HCT116 (cell line): Measurements from ENCODE around the gene RAI14. TPM values are rescaled to one million over a fixed set of nuclear protein-coding genes. Genes with fewer than 3 reads are reported as not detected.

ENCODE experiments used
- ATAC-seq: fragments of 200-7000 bp; cut with Tn5 transposase; 2 replicates; pipeline ENCODE4 v1.9.1; 2020; ENCODE audit warnings: mild to moderate bottlenecking, moderate library complexity
- BruUV-seq: library from RNA; stranded (reverse); fragments of 400-500 nt; replicated peaks from 2 replicates; lab custom pipeline; 2021; lab: Mats Ljungman, UMichigan
- CTCF ChIA-PET: fragments of 300-600 bp; sonication (Branson Sonifier 250); formaldehyde crosslinking; loops from one replicate; lab custom pipeline; 2021; ENCODE audit warnings: antibody characterized with exemption; lab: Charles Lee
- POLR2A ChIA-PET: fragments of 300-600, 350-600 bp; sonication (Branson Sonifier 250); formaldehyde crosslinking; loops from one replicate; lab custom pipeline; 2021; ENCODE audit warnings: antibody characterized with exemption; lab: Charles Lee
- RAD21 ChIA-PET, 2 experiments: fragments of 300-600 bp; sonication (Branson Sonifier 250); formaldehyde crosslinking; loops; one replicate each; lab custom pipeline; 2023; ENCODE audit warnings: low total read pairs in 2 of 2; ENCODE audit not compliant: uncharacterized antibody in 2 of 2, unreplicated experiment in 2 of 2, low non-redundant PET in 1 of 2; lab: Charles Lee
- DNase-seq: peaks from one replicate; pipeline ENCODE4 v3.0.0-alpha.2; 2010; ENCODE audit warnings: low read depth, low spot score
- H2AFZ ChIP-seq: fragments of 200-600 bp; shearing (Covaris generic), sonication (generic); 2 replicates; pipeline ENCODE4 v1.6.1; 2017; ENCODE audit warnings: low read depth, mixed run types, mixed read lengths, antibody characterized with exemption, low read length; ENCODE audit not compliant: poor library complexity, severe bottlenecking
- H3K27ac ChIP-seq: 2 replicates; pipeline ENCODE4 v1.5.1; 2012; ENCODE audit warnings: low read depth, low read length
- H3K27me3 ChIP-seq: fragments of 200-600 bp; sonication (generic); 2 replicates; pipeline ENCODE4 v1.6.1; 2016; ENCODE audit warnings: mixed run types, low read length, mixed read lengths; ENCODE audit not compliant: insufficient read depth
- H3K36me3 ChIP-seq, 2 experiments: fragments of 200-500 bp in 1 of 2; fragments of 200-600 bp in 1 of 2; sonication (Bioruptor generic) in 1 of 2; sonication (generic) in 1 of 2; 2 replicates each; pipeline versions ENCODE4 v1.5.1 to v1.6.1; 2014 to 2016; ENCODE audit warnings: low read length in 2 of 2, inconsistent platforms in 1 of 2, mixed read lengths in 1 of 2, mixed run types in 1 of 2; ENCODE audit not compliant: insufficient read depth in 2 of 2, control insufficient read depth in 1 of 2
- H3K4me1 ChIP-seq, 2 experiments: fragments of 200-600 bp in 1 of 2; sonication (generic) in 1 of 2; 2 replicates each; pipeline versions ENCODE4 v1.5.1 to v1.6.1; 2012 to 2017; ENCODE audit warnings: low read length in 2 of 2, inconsistent platforms in 1 of 2, mild to moderate bottlenecking in 1 of 2, mixed read lengths in 1 of 2, mixed run types in 1 of 2, moderate library complexity in 1 of 2; ENCODE audit not compliant: insufficient read depth in 2 of 2, control insufficient read depth in 1 of 2
- H3K4me2 ChIP-seq: fragments of 200-600 bp; sonication (generic); 2 replicates; pipeline ENCODE4 v1.6.1; 2017; ENCODE audit warnings: mixed run types, low read length, mixed read lengths
- H3K4me3 ChIP-seq, 2 experiments: fragments of 200-600 bp in 1 of 2; sonication (generic) in 1 of 2; replicated peaks in 1 of 2; 2 replicates each; pipeline ENCODE4 v1.5.1; 2011 to 2016; ENCODE audit warnings: low read length in 2 of 2, control low read depth in 1 of 2, low read depth in 1 of 2, mild to moderate bottlenecking in 1 of 2, mixed read lengths in 1 of 2, mixed run types in 1 of 2
- H3K79me2 ChIP-seq: fragments of 200-600 bp; sonication (generic); 2 replicates; pipeline ENCODE4 v1.6.1; 2017; ENCODE audit warnings: mild to moderate bottlenecking, mixed run types, low read length, moderate library complexity, mixed read lengths; ENCODE audit not compliant: insufficient read depth
- H3K9ac ChIP-seq: fragments of 200-600 bp; sonication (generic); 2 replicates; pipeline ENCODE4 v1.6.1; 2016; ENCODE audit warnings: low read length, mixed read lengths
- H3K9me2 ChIP-seq: fragments of 200-600 bp; sonication (generic), shearing (Covaris generic); 2 replicates; pipeline ENCODE4 v1.6.1; 2017; ENCODE audit warnings: mixed run types, mild to moderate bottlenecking, moderate library complexity; ENCODE audit not compliant: insufficient read depth
- H3K9me3 ChIP-seq, 2 experiments: fragments of 200-500 bp in 1 of 2; fragments of 200-600 bp in 1 of 2; sonication (Bioruptor generic) in 1 of 2; sonication (generic) in 1 of 2; 2 replicates each; pipeline ENCODE4 v1.6.1; 2014 to 2017; ENCODE audit warnings: low read length in 2 of 2, mixed read lengths in 2 of 2, inconsistent platforms in 1 of 2, low read depth in 1 of 2, mild to moderate bottlenecking in 1 of 2, mixed run types in 1 of 2, moderate library complexity in 1 of 2; ENCODE audit not compliant: control insufficient read depth in 1 of 2, insufficient read depth in 1 of 2
- H4K20me1 ChIP-seq: fragments of 200-600 bp; sonication (generic), shearing (Covaris generic); 2 replicates; pipeline ENCODE4 v1.6.1; 2017; ENCODE audit warnings: mixed run types, mild to moderate bottlenecking, moderate library complexity; ENCODE audit not compliant: insufficient read depth
- CBX3 ChIP-seq: IDR thresholded peaks from 2 replicates; pipeline ENCODE4 v1.6.1; 2012; ENCODE audit warnings: low read depth
- CEBPB ChIP-seq: IDR thresholded peaks from 2 replicates; pipeline ENCODE4 v1.6.1; 2012; ENCODE audit warnings: low read depth
- EGR1 ChIP-seq: IDR thresholded peaks from 2 replicates; pipeline ENCODE4 v1.6.1; 2012; ENCODE audit warnings: low read depth
- ELF1 ChIP-seq: IDR thresholded peaks from 2 replicates; pipeline ENCODE4 v1.6.1; 2012; ENCODE audit warnings: low read depth, borderline replicate concordance
- EZH2phosphoT487 ChIP-seq: fragments of 200-600 bp; IDR thresholded peaks from 2 replicates; pipeline ENCODE4 v1.6.1; 2018; ENCODE audit warnings: antibody characterized with exemption, borderline replicate concordance
- FOSL1 ChIP-seq: IDR thresholded peaks from 2 replicates; pipeline ENCODE4 v1.6.1; 2012; ENCODE audit warnings: low read depth
- JUND ChIP-seq: IDR thresholded peaks from 2 replicates; pipeline ENCODE4 v1.6.1; 2012
- POLR2A ChIP-seq: IDR thresholded peaks from 2 replicates; pipeline ENCODE4 v1.7.0; 2011; ENCODE audit warnings: borderline replicate concordance; ENCODE audit not compliant: insufficient read depth, insufficient read length; ENCODE audit errors: extremely low read depth
- POLR2AphosphoS5 ChIP-seq: IDR thresholded peaks from 2 replicates; pipeline ENCODE4 v1.6.1; 2011; ENCODE audit warnings: mild to moderate bottlenecking, low read depth, low read length, moderate library complexity
- RAD21 ChIP-seq: IDR thresholded peaks from 2 replicates; pipeline ENCODE4 v1.6.1; 2012; ENCODE audit warnings: low read depth, mild to moderate bottlenecking
- SIN3A ChIP-seq: IDR thresholded peaks from 2 replicates; pipeline ENCODE4 v1.6.1; 2012; ENCODE audit warnings: low read depth
- SP1 ChIP-seq: IDR thresholded peaks from 2 replicates; pipeline ENCODE4 v1.6.1; 2012; ENCODE audit warnings: low read depth
- SRF ChIP-seq: IDR thresholded peaks from 2 replicates; pipeline ENCODE4 v1.6.1; 2012; ENCODE audit warnings: low read depth
- TCF7L2 ChIP-seq: IDR thresholded peaks from 2 replicates; pipeline ENCODE4 v1.7.0; 2011; ENCODE audit warnings: borderline replicate concordance, inconsistent platforms; ENCODE audit not compliant: insufficient read depth, insufficient read length; ENCODE audit errors: extremely low read depth
- YY1 ChIP-seq: IDR thresholded peaks from 2 replicates; pipeline ENCODE4 v1.6.1; 2011; ENCODE audit warnings: low read length, low read depth, moderate library complexity, mild to moderate bottlenecking; ENCODE audit not compliant: insufficient replicate concordance; ENCODE audit errors: extremely low read depth
- ZFX ChIP-seq: fragments of 450-650 bp; IDR thresholded peaks from 2 replicates; pipeline ENCODE4 v1.6.1; 2017
- ZNF274 ChIP-seq: fragments of 200-500 bp; sonication (Bioruptor generic); IDR thresholded peaks from 2 replicates; pipeline ENCODE4 v1.6.1; 2014; ENCODE audit warnings: mild to moderate bottlenecking, low read depth, low read length, inconsistent platforms
- intact Hi-C: fragments of 100-400 bp; cut with micrococcal nuclease; formaldehyde crosslinking; loops from 2 replicates; pipeline ENCODE4 v1.10.0; 2022
- total RNA-seq: library from RNA; stranded (reverse); gene quantifications from one replicate; pipeline ENCODE4 v1.2.1, GENCODE V29; 2021; ENCODE audit not compliant: unreplicated experiment
- TF ChIP-seq, protein P1 (sequence below): IDR thresholded peaks from 2 replicates; pipeline ENCODE4 v1.6.1; 2012
- TF ChIP-seq, protein P2 (sequence below): IDR thresholded peaks from 2 replicates; pipeline ENCODE4 v1.6.1; 2012
- TF ChIP-seq, protein P3 (sequence below): IDR thresholded peaks from 2 replicates; pipeline ENCODE4 v1.6.1; 2012; ENCODE audit warnings: low read depth

The RAI14 gene
- total RNA-seq, 1 experiment from 2014 or later = 47.9 TPM

DNA sequence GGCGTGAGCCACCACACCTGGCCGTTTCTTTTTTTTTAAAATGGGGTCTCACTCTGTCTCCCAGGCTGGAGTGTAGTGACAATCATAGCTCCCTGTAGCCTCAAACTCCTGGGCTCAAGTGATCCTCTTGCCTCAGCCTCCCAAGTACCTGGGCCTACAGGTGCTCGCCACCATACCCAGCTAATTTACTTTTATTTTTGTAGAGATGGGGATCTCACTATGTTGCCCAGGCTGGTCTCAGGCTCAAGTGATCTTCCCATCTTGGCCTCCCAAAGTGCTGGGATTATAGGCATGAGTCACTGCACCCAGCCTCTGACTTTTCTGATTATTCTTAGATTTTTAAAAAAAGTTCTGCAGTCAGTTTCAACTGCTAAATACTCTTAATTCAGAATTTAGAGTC is 21.3 kb downstream of the RAI14 start:
- ATAC-seq (no peak), DNase-seq (no peak)
- no peaks in the 10 kb centered on the region for H4K20me1 ChIP-seq
- no peak overlapping the region for H3K4me2 ChIP-seq
- intact Hi-C loops = no loop called here
- H2AFZ ChIP-seq = no peak overlapping the region
- H3K79me2 ChIP-seq = peaks cover 91% of the 10 kb centered on the region
- CTCF ChIA-PET = no interaction called here
- no peaks in the 10 kb centered on the region for H3K27me3 ChIP-seq
- TF ChIP-seq POLR2A (no peak), ZNF274 (no peak), EGR1 (no peak), CEBPB (no peak), SP1 (no peak)
- TF ChIP-seq, all 23 proteins: peak for 0
- Histone ChIP-seq H3K27ac (no peak overlapping the region), H3K4me1 (peaks cover 3 to 14% of the 10 kb centered on the region in 2 experiments), H3K9me3 (no peaks in the 10 kb centered on the region), H3K36me3 (no peaks in the 10 kb centered on the region), H3K9me2 (no peaks in the 10 kb centered on the region), H3K4me3 (no peak overlapping the region), H3K9ac (no peak overlapping the region)
- ChIA-PET RAD21 (no interaction called here), POLR2A (no interaction called here)
- BruUV-seq = no TSS peak

DNA sequence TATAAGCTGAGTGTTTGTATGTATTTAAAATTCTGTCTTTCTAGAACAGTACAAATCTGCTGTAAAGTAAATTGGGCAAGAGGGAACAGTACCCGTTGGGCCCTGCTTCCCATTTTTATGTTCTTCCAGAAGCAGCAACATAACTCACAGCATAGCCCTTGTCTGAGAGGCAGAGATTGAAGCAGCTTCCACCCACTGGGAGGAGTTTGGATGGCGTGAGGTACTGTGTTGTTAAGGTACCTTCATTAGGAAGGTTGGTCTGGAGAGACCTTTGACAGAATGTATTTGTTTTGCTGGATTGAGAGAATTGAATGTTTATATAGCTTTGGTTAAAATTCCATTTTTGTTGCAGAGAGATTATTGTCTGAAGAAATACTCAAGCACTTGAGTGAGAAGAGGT is 24.8 kb downstream of the RAI14 start:
- intact Hi-C loops = no loop called here
- ChIA-PET POLR2A (no interaction called here), RAD21 (no interaction called here), CTCF (interaction anchor here (1.3 kb wide), 1 partner anchor 10 kb away, joined by 3 read pairs; no protein-coding TSS in a partner anchor)
- Histone ChIP-seq H3K4me3 (no peak overlapping the region), H3K9ac (no peak overlapping the region), H3K4me2 (no peak overlapping the region), H2AFZ (no peak overlapping the region), H3K79me2 (peaks cover 93% of the 10 kb centered on the region), H3K36me3 (no peaks in the 10 kb centered on the region), H3K4me1 (peaks cover 22 to 37% of the 10 kb centered on the region in 2 experiments), H3K9me2 (no peaks in the 10 kb centered on the region), H4K20me1 (no peaks in the 10 kb centered on the region), H3K9me3 (no peaks in the 10 kb centered on the region), H3K27me3 (no peaks in the 10 kb centered on the region), H3K27ac (no peak overlapping the region)
- no TSS peak for BruUV-seq
- no peak for DNase-seq
- ATAC-seq = no peak
- no peak for TF ChIP-seq ELF1
- TF ChIP-seq, protein P1, sequence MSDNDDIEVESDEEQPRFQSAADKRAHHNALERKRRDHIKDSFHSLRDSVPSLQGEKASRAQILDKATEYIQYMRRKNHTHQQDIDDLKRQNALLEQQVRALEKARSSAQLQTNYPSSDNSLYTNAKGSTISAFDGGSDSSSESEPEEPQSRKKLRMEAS = no peak
- TF ChIP-seq, protein P2, sequence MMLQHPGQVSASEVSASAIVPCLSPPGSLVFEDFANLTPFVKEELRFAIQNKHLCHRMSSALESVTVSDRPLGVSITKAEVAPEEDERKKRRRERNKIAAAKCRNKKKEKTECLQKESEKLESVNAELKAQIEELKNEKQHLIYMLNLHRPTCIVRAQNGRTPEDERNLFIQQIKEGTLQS = no peak
- no peak for TF ChIP-seq EZH2phosphoT487
- TF ChIP-seq FOSL1 = no peak
- TF ChIP-seq TCF7L2 = no peak
- no peak for TF ChIP-seq JUND
- no peak for TF ChIP-seq POLR2AphosphoS5
- TF ChIP-seq EGR1 = no peak
- TF ChIP-seq SIN3A = no peak
- TF ChIP-seq CEBPB = no peak
- TF ChIP-seq CBX3 = no peak
- no peak for TF ChIP-seq POLR2A
- TF ChIP-seq, protein P3, sequence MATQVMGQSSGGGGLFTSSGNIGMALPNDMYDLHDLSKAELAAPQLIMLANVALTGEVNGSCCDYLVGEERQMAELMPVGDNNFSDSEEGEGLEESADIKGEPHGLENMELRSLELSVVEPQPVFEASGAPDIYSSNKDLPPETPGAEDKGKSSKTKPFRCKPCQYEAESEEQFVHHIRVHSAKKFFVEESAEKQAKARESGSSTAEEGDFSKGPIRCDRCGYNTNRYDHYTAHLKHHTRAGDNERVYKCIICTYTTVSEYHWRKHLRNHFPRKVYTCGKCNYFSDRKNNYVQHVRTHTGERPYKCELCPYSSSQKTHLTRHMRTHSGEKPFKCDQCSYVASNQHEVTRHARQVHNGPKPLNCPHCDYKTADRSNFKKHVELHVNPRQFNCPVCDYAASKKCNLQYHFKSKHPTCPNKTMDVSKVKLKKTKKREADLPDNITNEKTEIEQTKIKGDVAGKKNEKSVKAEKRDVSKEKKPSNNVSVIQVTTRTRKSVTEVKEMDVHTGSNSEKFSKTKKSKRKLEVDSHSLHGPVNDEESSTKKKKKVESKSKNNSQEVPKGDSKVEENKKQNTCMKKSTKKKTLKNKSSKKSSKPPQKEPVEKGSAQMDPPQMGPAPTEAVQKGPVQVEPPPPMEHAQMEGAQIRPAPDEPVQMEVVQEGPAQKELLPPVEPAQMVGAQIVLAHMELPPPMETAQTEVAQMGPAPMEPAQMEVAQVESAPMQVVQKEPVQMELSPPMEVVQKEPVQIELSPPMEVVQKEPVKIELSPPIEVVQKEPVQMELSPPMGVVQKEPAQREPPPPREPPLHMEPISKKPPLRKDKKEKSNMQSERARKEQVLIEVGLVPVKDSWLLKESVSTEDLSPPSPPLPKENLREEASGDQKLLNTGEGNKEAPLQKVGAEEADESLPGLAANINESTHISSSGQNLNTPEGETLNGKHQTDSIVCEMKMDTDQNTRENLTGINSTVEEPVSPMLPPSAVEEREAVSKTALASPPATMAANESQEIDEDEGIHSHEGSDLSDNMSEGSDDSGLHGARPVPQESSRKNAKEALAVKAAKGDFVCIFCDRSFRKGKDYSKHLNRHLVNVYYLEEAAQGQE = no peak
- no peak for TF ChIP-seq ZFX
- no peak for TF ChIP-seq SRF
- TF ChIP-seq SP1 = no peak
- TF ChIP-seq YY1 = no peak
- TF ChIP-seq RAD21 = no peak
